ENCODE measurements around the gene TECR. TPM values are rescaled to one million over a fixed set of nuclear protein-coding genes. Genes with fewer than 3 reads are reported as not detected.
A peak's percentile ranks its signal among the peaks of the same experiment; 100 is the strongest.
"Not testable (repeated sequence)": the region's sequence is repeated elsewhere in the genome, so short reads cannot be mapped to it uniquely, and the experiment has no call there.

TECR gene
- polyA plus RNA-seq, 3 donors = 59.8 to 79.6 (median 76.7) TPM

DNA sequence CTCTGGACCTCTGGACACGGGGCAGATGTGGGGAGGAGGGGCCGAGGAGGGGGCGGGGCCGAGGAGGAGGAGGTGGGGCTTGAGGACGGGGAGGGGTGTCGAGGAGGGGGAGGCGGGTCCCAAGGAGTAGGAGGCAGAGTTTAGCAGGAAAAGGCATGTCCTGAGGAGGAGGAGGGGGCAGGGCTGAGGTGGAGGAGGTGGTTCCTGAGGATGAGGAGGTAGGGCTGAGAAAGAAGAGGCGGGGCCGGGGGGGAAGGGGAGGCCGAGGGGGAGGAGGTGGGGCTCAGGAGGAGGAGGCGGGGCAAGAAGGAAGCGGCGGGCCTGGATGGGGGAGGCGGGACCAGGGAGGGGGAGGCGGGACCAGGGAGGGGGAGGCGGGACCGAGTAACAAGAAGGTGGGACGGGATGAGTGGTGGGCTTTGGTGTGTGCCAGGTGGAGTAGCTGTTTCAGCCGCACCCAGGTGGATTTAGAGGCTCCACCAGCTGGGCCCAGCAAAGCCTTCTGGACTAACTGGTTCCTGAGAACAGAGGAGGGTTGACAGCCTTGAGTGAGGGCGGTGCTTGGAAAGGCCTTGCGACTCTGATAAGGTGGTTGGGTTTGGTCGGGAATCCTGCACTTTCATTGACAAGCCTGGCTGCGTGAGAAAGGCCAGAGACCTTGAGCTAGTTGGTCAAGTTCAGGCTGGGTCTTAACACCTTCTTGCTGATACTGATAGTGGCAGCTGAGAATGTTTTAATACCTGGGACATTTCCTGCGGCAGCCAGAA lies 7.7 kb downstream of the TECR start:
- peak overlapping the region in 1 of 7 donors; percentile 53 for H3K27ac Mint-ChIP-seq
- Histone ChIP-seq H3K27me3 (ENCODE audit: control insufficient read depth in 2 of 2, insufficient read depth in 2 of 2, low read length in 2 of 2) (no peaks in the 10 kb centered on the region), H2AFZ (ENCODE audit: insufficient read depth, low read depth, low read length, poor library complexity, severe bottlenecking) (no peak overlapping the region), H3K27ac (ENCODE audit: low read depth in 1 of 2, low read length in 2 of 2) (no peak overlapping the region), H3K79me2 (ENCODE audit: insufficient read depth, low read length) (peaks cover 58% of the 10 kb centered on the region), H3K4me1 (ENCODE audit: control insufficient read depth in 1 of 2, insufficient read depth in 2 of 2, low read length in 2 of 2) (peaks cover 10 to 12% of the 10 kb centered on the region in 2 donors), H3K4me3 (replicated peaks in 1 of 3; ENCODE audit: low read depth in 2 of 3, low read length in 3 of 3) (peak overlapping the region in 1 of 3 experiments; percentile 45), H3K9me3 (replicated peaks in 1 of 2; ENCODE audit: control insufficient read depth in 1 of 2, insufficient read depth in 1 of 2, low read length in 2 of 2) (no peaks in the 10 kb centered on the region), H3K4me2 (replicated peaks; ENCODE audit: extremely low read depth, low read length, poor library complexity, severe bottlenecking) (peak overlapping the region; percentile 51), H4K20me1 (ENCODE audit: insufficient read depth, low read length) (peaks cover 5% of the 10 kb centered on the region), H3K36me3 (replicated peaks in 1 of 2; ENCODE audit: control insufficient read depth in 1 of 2, insufficient read depth in 2 of 2, low read length in 2 of 2) (peaks cover 0 to 2% of the 10 kb centered on the region in 2 donors), H3K9ac (ENCODE audit: insufficient read depth, low read length, poor library complexity, severe bottlenecking) (no peak overlapping the region)
- H3K36me3 Mint-ChIP-seq = peaks cover 12 to 15% of the 10 kb centered on the region in 2 donors
- H3K27me3 Mint-ChIP-seq (ENCODE audit: low read depth in 3 of 3) = peaks cover 0 to 2% (median 0%) of the 10 kb centered on the region in 3 donors
- TF ChIP-seq, protein P1, sequence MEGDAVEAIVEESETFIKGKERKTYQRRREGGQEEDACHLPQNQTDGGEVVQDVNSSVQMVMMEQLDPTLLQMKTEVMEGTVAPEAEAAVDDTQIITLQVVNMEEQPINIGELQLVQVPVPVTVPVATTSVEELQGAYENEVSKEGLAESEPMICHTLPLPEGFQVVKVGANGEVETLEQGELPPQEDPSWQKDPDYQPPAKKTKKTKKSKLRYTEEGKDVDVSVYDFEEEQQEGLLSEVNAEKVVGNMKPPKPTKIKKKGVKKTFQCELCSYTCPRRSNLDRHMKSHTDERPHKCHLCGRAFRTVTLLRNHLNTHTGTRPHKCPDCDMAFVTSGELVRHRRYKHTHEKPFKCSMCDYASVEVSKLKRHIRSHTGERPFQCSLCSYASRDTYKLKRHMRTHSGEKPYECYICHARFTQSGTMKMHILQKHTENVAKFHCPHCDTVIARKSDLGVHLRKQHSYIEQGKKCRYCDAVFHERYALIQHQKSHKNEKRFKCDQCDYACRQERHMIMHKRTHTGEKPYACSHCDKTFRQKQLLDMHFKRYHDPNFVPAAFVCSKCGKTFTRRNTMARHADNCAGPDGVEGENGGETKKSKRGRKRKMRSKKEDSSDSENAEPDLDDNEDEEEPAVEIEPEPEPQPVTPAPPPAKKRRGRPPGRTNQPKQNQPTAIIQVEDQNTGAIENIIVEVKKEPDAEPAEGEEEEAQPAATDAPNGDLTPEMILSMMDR (IDR thresholded peaks at IDR 0.05) = no peak
- peak in 1 of 3 donors; percentile 27 for DNase-seq
- peak overlapping the region; percentile 51 to 67 for H3K4me3 Mint-ChIP-seq
- peaks cover 0 to 2% (median 0%) of the 10 kb centered on the region in 7 donors for H3K9me3 Mint-ChIP-seq
- H3K4me1 Mint-ChIP-seq = peaks cover 18% of the 10 kb centered on the region
- WGBS (ENCODE audit: insufficient coverage) = 50% methylated on average over 14 of the region's 24 CpGs
- intact Hi-C loops (cut with micrococcal nuclease) = no loop called here

DNA sequence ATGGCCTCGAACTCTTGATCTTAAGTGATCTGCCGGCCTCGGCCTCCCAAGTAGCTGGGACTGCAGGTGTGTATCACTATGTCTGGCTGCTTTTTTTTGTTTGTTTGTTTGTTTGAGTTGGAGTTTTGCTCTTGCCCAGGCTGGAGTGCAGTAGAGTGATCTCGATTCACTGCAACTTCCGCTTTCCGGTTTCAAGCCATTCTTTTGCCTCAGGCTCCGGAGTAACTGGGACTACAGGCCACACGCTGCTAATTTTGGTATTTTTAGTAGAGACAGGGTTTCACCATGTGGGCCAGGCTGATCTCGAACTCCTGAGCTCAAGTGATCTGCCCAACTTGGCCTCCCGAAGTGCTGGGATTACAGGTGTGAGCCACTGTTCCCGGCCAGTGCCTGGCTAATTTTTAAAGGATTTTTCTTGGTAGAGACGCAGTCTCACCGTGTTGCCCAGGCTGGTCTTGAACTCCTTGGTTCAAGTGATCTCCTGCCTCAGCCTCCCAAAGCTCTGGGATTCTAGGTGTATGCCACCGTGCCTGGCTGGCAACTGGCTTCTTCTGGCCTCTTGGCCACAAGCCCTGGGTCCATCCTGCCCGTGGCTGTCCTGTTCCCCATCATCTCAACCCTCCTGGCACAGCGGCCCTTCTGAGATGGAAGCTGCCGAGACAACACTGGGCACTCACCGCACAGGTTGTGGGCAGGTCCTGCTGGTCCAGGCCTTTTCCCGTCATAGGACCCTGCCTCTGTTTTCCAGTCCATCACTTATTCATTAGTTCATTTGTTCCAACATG lies 11.5 kb downstream of the TECR start:
- Mint-ChIP-seq H3K9me3 (no peaks in the 10 kb centered on the region), H3K36me3 (peaks cover 9 to 16% of the 10 kb centered on the region in 2 donors), H3K27ac (peak overlapping the region in 4 of 7 donors; percentile 13 to 65 (median 38)), H3K4me3 (no peak overlapping the region), H3K27me3 (ENCODE audit: low read depth in 3 of 3) (peaks cover 0 to 3% (median 2%) of the 10 kb centered on the region in 3 donors), H3K4me1 (peaks cover 18% of the 10 kb centered on the region)
- Histone ChIP-seq H2AFZ (ENCODE audit: insufficient read depth, low read depth, low read length, poor library complexity, severe bottlenecking) (no peak overlapping the region), H3K9me3 (replicated peaks in 1 of 2; ENCODE audit: control insufficient read depth in 1 of 2, insufficient read depth in 1 of 2, low read length in 2 of 2) (no peaks in the 10 kb centered on the region), H3K27me3 (ENCODE audit: control insufficient read depth in 2 of 2, insufficient read depth in 2 of 2, low read length in 2 of 2) (no peaks in the 10 kb centered on the region), H3K27ac (ENCODE audit: low read depth in 1 of 2, low read length in 2 of 2) (no peak overlapping the region), H3K79me2 (ENCODE audit: insufficient read depth, low read length) (peaks cover 57% of the 10 kb centered on the region), H3K4me3 (replicated peaks in 1 of 3; ENCODE audit: low read depth in 2 of 3, low read length in 3 of 3) (no peak overlapping the region), H3K4me1 (ENCODE audit: control insufficient read depth in 1 of 2, insufficient read depth in 2 of 2, low read length in 2 of 2) (peaks cover 4 to 6% of the 10 kb centered on the region in 2 donors), H3K9ac (ENCODE audit: insufficient read depth, low read length, poor library complexity, severe bottlenecking) (no peak overlapping the region), H3K4me2 (replicated peaks; ENCODE audit: extremely low read depth, low read length, poor library complexity, severe bottlenecking) (no peak overlapping the region), H3K36me3 (replicated peaks in 1 of 2; ENCODE audit: control insufficient read depth in 1 of 2, insufficient read depth in 2 of 2, low read length in 2 of 2) (no peaks in the 10 kb centered on the region), H4K20me1 (ENCODE audit: insufficient read depth, low read length) (peaks cover 5% of the 10 kb centered on the region)
- WGBS (ENCODE audit: insufficient coverage) = 97% methylated on average over 16 of the region's 19 CpGs
- intact Hi-C loops (cut with micrococcal nuclease) = no loop called here
- no peak for DNase-seq
- TF ChIP-seq, protein P1 (IDR thresholded peaks at IDR 0.05) = no peak

GRCh38 chr19:14541979-14542378 lies 12.6 kb downstream of the TECR start:
- H3K9ac ChIP-seq (ENCODE audit: insufficient read depth, low read length, poor library complexity, severe bottlenecking); H4K20me1 ChIP-seq (ENCODE audit: insufficient read depth, low read length); H3K27me3 ChIP-seq (ENCODE audit: control insufficient read depth in 2 of 2, insufficient read depth in 2 of 2, low read length in 2 of 2); H3K27me3 Mint-ChIP-seq (ENCODE audit: low read depth in 3 of 3); H3K27ac ChIP-seq (ENCODE audit: low read depth in 1 of 2, low read length in 2 of 2); H3K9me3 Mint-ChIP-seq; H3K4me3 Mint-ChIP-seq; H3K36me3 ChIP-seq (replicated peaks in 1 of 2; ENCODE audit: control insufficient read depth in 1 of 2, insufficient read depth in 2 of 2, low read length in 2 of 2); DNase-seq; H3K9me3 ChIP-seq (replicated peaks in 1 of 2; ENCODE audit: control insufficient read depth in 1 of 2, insufficient read depth in 1 of 2, low read length in 2 of 2); H3K4me1 ChIP-seq (ENCODE audit: control insufficient read depth in 1 of 2, insufficient read depth in 2 of 2, low read length in 2 of 2); H3K27ac Mint-ChIP-seq; H2AFZ ChIP-seq (ENCODE audit: insufficient read depth, low read depth, low read length, poor library complexity, severe bottlenecking); H3K4me3 ChIP-seq (replicated peaks in 1 of 3; ENCODE audit: low read depth in 2 of 3, low read length in 3 of 3); intact Hi-C loops (cut with micrococcal nuclease); H3K4me2 ChIP-seq (replicated peaks; ENCODE audit: extremely low read depth, low read length, poor library complexity, severe bottlenecking): not testable (repeated sequence)
- Mint-ChIP-seq H3K4me1 (peaks cover 11% of the 10 kb centered on the region), H3K36me3 (peaks cover 11 to 22% of the 10 kb centered on the region in 2 donors)
- WGBS (ENCODE audit: insufficient coverage) = no CpG with 5 or more reads among the region's 5 CpGs
- peaks cover 53% of the 10 kb centered on the region for H3K79me2 ChIP-seq (ENCODE audit: insufficient read depth, low read length)

All from CD14-positive monocyte (primary cell).